Fibroblast of peridontal ligament (primary cell): Measurements from ENCODE around the gene DOCK4.

Experiments
- DNase-seq: peaks from one replicate; pipeline ENCODE4 v3.0.0-alpha.2; 2010; ENCODE audit errors: extremely low read depth

Gene DOCK4

GRCh38 chr7:112192236-112193154 is 13.7 kb downstream of the DOCK4 start:
- peak; percentile 54 for DNase-seq

- DNase-seq = no peak
These were observed 16.1 kb downstream of the DOCK4 start for GRCh38 chr7:112190120-112190519.

GRCh38 chr7:112189691-112190090 is 16.5 kb downstream of the DOCK4 start:
- DNase-seq = no peak

DNA sequence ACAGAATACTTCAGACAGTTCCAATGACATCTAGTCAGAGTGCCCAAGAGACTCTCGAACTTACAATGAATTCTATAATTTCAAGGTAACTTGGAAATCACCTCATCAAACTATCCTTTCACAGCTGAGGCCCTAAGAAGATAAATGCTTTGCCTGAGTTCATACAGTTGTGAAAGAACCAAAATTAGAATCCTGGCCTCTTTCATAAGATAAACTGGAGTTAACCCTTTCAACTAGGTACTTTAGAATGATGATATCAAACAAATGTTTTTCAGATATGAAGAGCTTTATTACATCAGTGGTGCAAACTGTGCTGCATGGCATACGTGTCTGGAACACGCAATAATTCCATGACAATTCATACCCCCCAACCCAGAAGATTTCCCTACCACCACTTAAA is 17.9 kb downstream of the DOCK4 start:
- DNase-seq = no peak

- DNase-seq = no peak
These were observed 19.9 kb downstream of the DOCK4 start for GRCh38 chr7:112186300-112186699.

DNA sequence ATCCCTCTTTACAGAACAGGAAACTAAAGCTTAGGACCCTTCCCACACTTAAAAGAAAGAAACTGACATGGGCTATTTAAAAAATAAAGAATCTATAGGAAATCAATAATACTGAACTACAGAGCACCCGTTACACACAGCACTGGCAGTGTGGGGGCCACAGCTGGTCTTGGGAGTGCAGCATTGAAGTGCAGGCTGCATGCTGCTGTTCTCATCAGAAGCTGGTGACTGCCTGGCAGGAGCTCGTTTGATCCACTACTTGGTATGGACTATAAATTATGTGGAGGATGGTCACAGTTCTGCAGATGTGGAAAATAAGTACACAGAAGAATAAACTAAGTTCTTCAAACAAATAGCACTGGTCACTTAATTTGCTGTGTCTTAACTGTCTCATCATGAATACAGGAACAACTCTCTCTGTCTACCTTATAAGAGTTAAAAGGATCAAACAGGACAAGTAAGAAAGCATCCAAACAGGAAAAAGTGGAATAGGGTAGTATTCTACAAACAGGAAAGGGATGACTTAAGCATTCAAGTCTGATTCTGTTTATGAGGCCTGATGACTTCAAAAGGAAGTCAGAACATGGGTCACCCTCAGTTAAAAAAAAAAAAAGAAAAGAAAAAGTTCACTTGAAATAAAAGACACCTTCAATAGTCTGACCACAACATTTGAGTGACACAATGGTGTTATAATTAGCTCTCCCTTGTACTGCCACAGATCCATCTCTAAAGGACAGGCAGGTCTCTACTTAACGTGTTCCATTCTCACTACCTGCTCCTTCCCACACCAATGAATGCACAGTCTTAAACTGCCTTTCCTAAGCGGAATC is 21.0 kb downstream of the DOCK4 start:
- no peak for DNase-seq

GRCh38 chr7:112184455-112184854 is 21.7 kb downstream of the DOCK4 start:
- no peak for DNase-seq

GRCh38 chr7:112183266-112183665 is 22.9 kb downstream of the DOCK4 start:
- DNase-seq = no peak

GRCh38 chr7:112182749-112183148 is 23.4 kb downstream of the DOCK4 start:
- DNase-seq = no peak

DNA sequence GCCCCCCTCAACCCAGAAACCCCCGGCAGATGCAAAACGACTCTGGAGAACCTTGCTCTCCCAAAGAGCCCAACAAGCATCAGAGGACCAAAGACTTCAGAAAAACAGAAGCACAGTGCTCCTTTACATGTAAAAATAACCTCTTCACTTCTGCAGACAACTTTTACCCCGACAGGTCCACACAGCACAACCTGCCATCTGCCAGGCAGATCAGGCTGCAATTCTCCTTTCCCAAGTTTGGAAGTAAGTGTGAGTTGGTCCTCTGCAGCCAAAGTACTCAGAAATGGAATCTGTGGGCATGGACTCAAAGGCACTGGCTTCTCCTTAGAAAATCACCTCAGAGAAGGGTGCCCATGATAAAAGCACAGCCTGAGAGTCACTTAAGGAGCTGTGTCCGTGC is 26.0 kb downstream of the DOCK4 start:
- no peak for DNase-seq

GRCh38 chr7:112176693-112177415 is 29.3 kb downstream of the DOCK4 start:
- DNase-seq = no peak

DNA sequence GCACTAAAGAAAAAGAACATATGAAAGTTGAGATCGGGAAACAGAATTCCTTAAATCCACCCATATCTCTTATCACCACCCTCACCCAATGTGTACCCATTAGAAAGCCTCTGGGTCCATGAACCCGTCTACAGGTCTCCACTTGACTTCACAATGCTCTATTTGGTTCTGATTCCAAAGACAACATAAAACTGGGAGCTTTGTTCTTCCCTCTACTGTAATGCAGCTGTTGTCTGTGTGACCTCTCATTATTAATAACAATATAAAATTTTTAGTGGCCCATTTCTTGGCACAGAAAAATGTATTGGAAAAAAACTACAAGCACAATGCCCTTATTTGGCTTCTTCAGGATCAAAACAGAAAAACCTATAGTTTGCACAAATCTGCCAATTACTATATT is 30.0 kb downstream of the DOCK4 start:
- DNase-seq = no peak

DNA sequence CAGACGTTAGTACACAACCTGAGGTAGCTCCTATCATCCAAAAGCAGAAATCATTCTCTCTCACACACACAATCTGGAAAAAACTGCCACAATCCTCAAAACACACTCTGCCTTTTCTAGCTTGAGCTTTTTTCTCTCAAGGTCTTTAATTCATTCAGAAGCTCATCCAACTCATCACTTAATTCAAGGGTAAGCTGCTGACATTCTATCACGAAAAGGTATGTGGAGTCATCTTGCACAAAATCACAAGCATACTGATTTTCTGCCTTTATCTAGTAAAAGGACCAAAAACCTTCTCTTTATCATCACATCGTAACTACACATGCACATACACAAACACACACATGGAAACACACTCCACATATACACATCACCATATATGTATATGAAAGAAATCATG is 32.0 kb downstream of the DOCK4 start:
- DNase-seq = no peak

DNA sequence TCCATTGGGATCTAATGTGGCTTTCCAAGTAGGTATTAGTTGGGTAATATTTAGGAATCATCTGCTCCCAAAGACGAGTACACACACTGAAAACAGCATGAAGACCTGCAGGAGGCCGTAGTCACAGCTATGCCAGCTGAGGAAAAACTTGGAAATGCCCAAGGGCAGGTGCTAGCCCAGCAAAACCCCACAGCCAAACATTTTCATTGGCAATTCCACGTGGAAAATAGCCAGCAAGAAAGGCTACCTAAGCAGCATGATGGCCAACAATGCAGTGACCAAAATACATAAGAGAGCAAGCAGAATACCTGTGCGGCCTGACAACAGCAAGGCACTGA is 32.7 kb downstream of the DOCK4 start:
- DNase-seq = no peak

DNA sequence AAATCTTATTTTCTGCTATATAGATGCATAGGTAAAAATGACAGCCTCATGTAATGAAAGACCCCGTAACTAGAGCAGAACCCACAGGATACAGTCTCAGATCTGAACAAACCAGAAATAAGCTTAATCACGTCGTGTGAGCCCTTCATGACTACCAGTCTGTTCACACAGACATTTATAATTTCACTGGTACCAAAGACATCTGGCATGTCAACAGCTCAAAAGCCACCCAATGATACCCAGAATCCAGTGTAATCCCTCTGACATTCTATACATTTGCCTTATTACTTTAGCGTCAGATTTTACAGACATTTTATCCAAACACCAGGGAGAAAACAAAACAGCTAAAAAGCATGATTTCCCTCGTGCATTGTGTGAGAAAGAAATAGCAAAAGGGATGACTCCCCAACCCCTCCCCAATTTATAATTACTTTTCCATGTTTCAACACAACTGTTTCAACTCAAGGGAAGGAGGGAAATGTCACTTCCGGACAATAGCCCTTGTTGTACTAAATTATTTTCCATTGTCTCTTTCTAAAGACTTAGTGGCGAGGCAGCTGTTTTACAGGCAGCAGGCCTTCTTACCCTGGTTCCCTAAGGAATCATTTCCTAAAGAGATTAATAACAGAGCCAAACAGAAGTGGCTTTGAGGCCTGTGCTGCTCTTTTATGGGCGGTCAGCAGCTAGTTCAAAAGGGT is 33.2 kb downstream of the DOCK4 start:
- no peak for DNase-seq

GRCh38 chr7:112171673-112172072 is 34.5 kb downstream of the DOCK4 start:
- DNase-seq = no peak

DNA sequence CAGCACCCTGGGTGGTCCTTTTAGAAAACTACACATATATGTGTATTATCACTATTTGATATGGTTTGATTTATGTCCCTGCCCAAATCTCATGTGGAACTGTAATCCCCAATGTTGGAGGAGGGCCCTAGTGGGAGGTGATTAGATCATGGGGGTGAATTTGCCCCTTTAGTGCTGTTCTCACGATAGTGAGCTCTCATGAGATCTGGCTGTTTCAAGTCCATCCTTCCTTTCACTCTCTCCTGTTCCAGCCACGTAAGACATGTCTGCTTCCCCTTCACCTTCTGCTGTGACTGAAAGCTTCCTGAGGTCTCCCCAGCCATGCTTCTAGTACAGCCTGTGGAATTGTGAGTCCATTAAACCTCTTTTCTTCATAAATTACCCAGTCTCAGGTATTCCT is 37.3 kb downstream of the DOCK4 start:
- no peak for DNase-seq

- DNase-seq = no peak
These were observed 39.1 kb downstream of the DOCK4 start for GRCh38 chr7:112167147-112167546.

GRCh38 chr7:112162784-112163506 is 43.3 kb downstream of the DOCK4 start:
- no peak for DNase-seq

DNA sequence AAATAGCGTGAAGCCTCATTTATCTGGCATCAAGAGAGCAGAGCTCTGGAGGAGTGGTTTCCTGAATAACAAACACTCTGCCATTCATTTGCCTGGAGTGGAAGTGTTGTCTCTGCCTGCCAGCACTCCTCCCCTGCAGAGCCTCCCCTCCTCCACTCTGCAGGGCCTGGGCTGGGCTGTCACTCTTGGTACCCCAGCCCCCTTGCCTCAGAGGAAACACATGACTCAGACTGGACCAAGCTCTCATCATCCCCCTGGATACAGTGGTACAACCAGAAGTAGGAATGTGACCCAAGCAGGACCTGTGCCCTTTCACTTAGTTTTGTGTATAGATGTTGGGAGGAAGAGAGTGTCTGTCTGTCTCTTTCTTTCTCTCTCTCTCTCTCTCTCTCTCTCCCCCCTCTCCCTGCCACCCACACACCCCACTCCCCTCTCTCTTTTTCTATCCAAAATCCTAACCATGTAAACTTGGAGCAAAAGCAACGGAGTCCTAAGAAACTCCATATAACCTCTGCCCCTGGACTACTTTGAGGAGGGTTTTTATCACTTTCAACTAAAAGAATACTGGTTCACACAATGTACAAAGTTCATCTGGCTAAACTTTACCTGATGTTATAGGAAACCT is 43.9 kb downstream of the DOCK4 start:
- peak; percentile 31 for DNase-seq
